Stimulated activated CD4-positive, alpha-beta T cell treated with anti-CD3 and anti-CD28 coated beads, Interleukin-1b, Interleukin-23, amount 100 ng/mL, for 24 hours (primary cell): Measurements from ENCODE around the gene MAPK1IP1L.
A peak's percentile ranks its signal among the peaks of the same experiment; 100 is the strongest.

Source experiments
- DNase-seq, 4 experiments: peaks; one replicate each; pipeline ENCODE4 v3.0.0-alpha.2; 2020; ENCODE audit warnings: low read depth in 4 of 4, low spot score in 1 of 4

MAPK1IP1L gene

DNA sequence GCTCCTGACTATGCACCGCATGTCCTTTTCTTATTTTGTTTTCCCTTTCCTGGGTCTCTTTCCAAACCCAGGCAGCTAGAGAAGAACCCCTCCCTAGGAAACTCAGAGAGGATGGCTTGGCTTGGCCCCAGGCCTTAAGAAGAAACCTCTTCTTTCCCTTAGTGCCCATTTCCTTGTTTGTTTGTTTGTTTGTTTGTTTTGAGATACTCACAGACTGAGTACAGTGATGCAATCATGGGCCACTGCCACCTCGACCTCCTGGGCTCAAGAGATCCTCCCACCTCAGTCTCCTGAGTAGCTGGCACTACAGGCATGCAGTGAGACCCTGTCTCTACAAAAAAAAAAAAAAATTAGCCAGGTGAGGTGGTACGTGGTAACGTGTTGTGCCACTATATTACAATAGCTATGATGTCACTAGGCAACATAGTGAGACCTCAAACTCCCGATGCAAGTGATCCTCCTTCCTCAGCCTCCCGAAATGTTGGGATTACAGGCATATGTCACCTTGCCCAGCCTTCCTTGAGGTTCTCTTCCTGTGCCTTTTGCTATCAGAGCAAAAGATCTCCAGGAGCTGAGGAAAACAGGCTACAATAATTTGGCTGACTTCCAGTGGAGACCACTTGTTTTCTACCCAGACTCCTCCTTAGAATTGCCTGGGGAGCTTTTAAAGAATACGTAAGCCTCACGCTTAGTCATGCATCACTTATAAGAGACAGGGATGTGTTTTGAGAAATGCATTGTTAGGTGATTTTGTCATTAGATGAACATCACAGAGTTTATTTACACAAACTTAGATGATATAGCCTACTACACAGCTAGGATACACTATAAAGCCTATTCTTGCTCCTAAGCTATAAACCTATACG lies 43.1 kb downstream of the MAPK1IP1L start:
- no peak for DNase-seq

GRCh38 chr14:55097881-55098560 lies 46.6 kb downstream of the MAPK1IP1L start:
- DNase-seq = peak in 1 of 4 experiments; percentile 28

DNA sequence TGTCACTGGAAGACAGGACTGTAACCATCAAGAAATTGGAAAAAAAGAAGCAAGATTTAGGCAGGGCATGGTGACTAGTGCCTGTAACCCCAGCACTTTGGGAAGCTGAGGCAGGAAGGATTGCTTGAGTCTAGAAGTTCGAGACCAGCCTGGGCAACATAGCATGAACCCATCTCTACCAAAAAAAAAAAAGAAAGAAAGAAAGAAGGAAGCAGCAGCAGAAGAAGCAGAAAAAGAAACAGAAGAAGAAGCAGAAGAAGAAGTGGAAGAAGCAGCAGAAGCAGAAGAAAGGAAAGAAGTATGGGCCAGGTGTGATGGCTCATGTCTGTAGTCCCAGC lies 47.1 kb downstream of the MAPK1IP1L start:
- no peak for DNase-seq

GRCh38 chr14:55099756-55100155 lies 48.3 kb downstream of the MAPK1IP1L start:
- no peak for DNase-seq

- DNase-seq = no peak
Measured at GRCh38 chr14:55101698-55102097, 50.3 kb downstream of the MAPK1IP1L start.

DNA sequence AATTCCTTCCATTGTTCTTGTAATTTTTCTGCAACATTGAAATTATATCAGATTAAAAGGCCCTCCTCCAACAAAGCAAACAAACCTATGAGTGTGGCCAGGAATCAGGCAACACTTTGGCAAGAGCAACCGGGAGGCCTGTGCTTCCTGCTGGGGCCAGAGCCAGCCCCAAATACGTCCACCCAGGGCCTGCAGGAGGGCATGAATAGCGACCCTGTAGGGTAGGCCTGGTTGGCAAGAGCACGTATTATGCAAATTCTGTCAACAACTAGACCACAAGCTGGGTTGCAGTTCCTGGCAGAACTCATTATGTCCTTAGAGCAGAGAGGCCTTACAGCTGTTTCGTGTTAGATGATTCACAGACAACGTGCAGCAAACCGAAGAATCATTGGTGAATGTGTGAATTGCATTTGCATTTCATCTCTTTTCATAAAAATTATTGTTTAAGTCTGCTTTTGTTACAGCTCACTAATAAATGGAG lies 50.7 kb downstream of the MAPK1IP1L start:
- no peak for DNase-seq

DNA sequence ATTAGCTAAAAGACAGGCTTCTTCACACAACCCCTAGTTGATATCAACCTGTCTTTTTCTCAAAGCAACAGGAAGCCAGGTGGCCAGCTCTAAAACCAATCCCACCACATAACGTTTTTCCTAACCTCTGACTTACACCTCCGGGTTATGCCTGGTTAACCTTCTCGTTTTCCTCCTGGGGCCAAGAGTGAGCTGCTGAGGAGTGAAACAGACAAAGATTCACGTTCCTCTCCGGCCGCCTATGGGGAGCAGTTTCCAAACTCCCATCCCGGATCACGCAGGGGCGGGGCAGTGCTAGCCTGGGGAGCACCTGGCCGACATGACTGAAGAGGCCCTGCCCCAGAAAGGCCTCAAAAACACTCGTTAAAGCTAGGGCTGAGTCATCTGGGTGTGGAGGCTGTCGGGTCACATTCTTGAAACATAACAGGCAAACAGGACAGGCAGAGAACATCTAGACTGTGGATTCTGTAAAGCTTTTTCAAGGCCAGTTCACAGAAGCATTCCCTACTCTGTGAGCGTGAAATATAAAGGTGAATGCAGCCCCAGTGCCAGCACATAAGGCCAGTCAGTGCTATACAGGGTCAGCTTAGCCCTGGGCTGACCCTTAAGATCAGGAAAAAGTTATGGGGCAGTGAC lies 51.7 kb downstream of the MAPK1IP1L start:
- DNase-seq = no peak

DNA sequence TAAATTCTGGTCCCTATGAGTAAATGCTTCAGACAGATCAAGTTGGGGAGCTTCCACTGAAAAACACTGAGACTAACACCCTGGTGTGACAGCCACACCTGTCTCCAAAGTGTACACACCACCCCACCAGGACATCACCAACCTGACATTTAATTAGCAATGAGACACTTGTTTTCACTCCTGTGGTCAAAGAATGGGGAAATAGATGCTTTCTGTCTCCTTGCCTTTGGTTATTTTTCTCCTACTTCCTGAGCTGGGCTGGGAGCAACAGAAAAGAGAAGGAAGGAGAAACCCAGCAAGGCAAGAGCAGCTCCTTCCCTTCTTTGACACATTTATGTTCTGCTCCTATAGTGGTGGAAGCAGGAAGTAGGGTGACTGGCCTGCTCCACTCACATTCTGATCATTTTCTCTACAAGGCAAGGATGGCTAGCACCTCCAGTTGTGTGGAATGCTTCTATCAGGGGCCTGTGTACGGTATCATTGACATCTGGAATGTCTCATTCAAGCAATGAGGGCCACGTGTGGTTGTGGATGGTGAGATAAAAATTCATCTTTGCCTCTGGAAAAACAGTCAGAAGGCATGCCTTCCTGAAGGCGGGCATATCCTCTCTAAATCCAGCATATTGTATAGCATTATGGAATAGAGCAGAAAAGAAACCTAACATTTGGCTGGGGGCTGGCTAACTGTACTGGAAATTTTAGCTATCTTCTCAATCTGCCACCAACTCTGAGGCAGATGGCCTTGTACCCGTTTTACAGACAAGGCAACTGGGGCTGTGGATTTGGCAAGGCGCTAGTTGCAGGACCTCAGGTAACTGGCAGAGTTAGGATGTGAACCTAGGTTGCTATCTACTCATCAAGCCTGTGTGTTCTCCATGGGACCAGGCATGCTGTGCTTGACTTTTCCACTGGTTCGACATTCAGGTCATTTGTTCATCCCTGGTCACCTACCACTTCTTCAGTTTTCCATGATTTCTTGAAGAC lies 52.8 kb downstream of the MAPK1IP1L start:
- no peak for DNase-seq

DNA sequence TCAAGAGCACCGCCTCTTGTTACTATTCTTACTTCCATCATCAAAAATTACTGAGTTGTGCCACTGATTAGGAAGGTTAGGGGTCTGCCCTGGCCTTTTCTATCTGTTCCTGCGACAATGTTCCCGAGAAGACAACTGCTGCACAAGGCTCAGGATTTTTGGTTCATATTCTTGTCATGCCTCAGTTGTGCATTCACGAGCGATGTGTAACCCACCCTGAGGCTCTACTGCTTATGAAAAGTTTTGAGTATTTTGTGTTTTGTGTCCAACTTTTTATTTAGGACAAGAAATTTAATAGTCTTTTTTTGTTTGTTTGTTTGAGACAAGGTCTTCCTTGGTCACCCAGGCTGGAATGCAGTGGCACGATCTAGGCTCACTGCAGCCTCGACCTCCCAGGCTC lies 54.5 kb downstream of the MAPK1IP1L start:
- DNase-seq = no peak

- DNase-seq = no peak
Measured at GRCh38 chr14:55107766-55108554, 56.5 kb downstream of the MAPK1IP1L start.

- DNase-seq = no peak
Measured at GRCh38 chr14:55109836-55110235, 58.4 kb downstream of the MAPK1IP1L start.

DNA sequence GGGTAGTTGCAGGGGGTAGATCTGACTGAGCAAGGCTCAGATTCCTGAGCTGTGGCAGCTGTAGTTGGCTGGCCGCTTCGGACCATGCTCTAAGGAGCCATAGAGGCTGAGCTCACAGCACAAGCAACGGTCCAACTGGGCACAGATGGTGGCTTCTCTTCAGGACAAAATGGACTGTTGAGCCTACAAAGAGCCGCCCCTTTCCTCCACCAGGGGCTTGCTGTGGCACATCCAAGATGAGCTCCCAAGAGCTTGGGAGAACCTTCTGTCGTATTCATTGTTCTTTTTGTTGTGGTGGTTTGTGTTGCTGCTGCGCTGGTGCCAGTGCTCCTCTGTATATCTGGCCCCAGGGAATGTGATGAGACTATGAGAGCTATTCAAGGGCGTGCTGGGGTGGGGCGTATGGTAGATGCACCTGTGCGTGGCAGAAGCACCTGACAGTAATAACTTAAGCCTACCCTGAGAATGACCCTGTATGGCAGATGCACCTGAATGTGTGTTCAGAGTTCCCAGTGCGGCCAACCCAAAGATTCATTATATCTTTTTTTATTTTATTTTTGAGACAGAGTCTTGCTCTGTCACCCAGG lies 59.8 kb downstream of the MAPK1IP1L start:
- DNase-seq = no peak

DNA sequence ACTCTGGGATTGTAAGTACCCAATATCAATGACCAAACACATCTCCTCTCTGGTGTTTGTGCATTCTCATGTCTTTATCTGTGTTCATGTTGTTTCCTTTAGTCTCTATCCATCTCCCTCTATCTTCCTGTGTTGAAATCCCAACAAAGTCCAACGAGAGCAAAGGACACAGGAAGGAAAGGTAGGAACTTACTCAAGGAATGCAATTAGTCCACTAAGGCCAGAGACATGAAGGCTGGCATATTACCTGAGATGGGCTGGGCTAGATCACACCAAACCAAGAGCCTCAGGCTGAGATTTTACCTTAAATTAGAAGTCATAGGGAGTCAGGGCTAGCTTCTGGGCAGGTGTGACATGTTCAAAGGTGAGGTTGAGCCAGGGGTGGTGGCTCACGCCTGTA lies 63.3 kb downstream of the MAPK1IP1L start:
- no peak for DNase-seq

- DNase-seq = no peak
Measured at GRCh38 chr14:55115460-55115859, 64.0 kb downstream of the MAPK1IP1L start.

DNA sequence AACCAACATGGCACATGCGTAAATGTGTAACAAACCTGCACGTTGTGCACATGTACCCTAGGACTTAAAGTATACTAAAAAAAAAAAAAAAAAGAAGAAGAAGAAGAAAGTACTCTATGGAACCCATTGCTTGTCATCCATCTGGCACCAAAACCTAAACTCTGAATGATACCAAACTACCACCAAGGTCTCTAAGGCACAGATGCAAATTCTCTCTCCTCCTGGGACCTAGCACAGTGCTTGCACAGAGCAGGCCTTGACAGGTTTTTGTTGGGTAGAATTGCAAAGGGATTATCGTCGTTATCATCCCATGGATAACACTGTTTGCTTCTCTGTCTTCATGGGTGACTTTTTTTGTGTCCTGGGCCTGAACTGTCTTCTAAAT lies 64.4 kb downstream of the MAPK1IP1L start:
- DNase-seq = no peak

GRCh38 chr14:55116246-55117030 lies 65.0 kb downstream of the MAPK1IP1L start:
- no peak for DNase-seq

GRCh38 chr14:55117803-55118441 lies 66.5 kb downstream of the MAPK1IP1L start:
- DNase-seq = no peak

- DNase-seq = no peak
Measured at GRCh38 chr14:55118761-55119160, 67.3 kb downstream of the MAPK1IP1L start.
